Lung (tissue), 12 donors: ENCODE results near the gene GSE1. TPM values are rescaled to one million over a fixed set of nuclear protein-coding genes. Genes with fewer than 3 reads are reported as not detected.

Source experiments
- ATAC-seq: fragments of 200-7000 bp; cut with Tn5 transposase; one replicate; pipeline ENCODE4 v1.9.1; 2020; ENCODE audit warnings: moderate number of reproducible peaks; ENCODE audit not compliant: insufficient read depth, low FRiP score
- DNase-seq, 3 donors: peaks; one replicate each; pipeline ENCODE4 v3.0.0-alpha.2; 2013 to 2017
- H3K27ac ChIP-seq, 2 donors: one replicate each; pipeline ENCODE4 v1.5.1; 2013; ENCODE audit warnings: mild to moderate bottlenecking in 2 of 2, moderate library complexity in 2 of 2, control low read depth in 1 of 2, inconsistent platforms in 1 of 2, low read depth in 1 of 2, low read length in 1 of 2
- H3K27me3 ChIP-seq, 3 donors: one replicate each; pipeline ENCODE4 v1.5.1; 2013; ENCODE audit warnings: low read length in 2 of 3; ENCODE audit not compliant: control insufficient read depth in 3 of 3, insufficient read depth in 3 of 3
- H3K36me3 ChIP-seq, 4 donors: one replicate each; pipeline ENCODE4 v1.5.1; 2013; ENCODE audit warnings: low read length in 4 of 4, mild to moderate bottlenecking in 1 of 4, moderate library complexity in 1 of 4; ENCODE audit not compliant: control insufficient read depth in 4 of 4, insufficient read depth in 4 of 4
- H3K4me1 ChIP-seq, 5 donors: one replicate each; pipeline ENCODE4 v1.5.1; 2013; ENCODE audit warnings: low read length in 5 of 5, mild to moderate bottlenecking in 2 of 5, moderate library complexity in 1 of 5; ENCODE audit not compliant: control insufficient read depth in 5 of 5, insufficient read depth in 5 of 5
- H3K4me3 ChIP-seq: one replicate; pipeline ENCODE4 v1.5.1; 2013; ENCODE audit warnings: mild to moderate bottlenecking, control low read depth, moderate library complexity
- H3K9ac ChIP-seq, 2 donors: one replicate each; pipeline ENCODE4 v1.5.1; 2013; ENCODE audit warnings: low read length in 2 of 2, control low read depth in 1 of 2; ENCODE audit not compliant: insufficient read depth in 1 of 2
- H3K9me3 ChIP-seq, 4 donors: one replicate each; pipeline ENCODE4 v1.5.1; 2013; ENCODE audit warnings: low read length in 3 of 4, mild to moderate bottlenecking in 1 of 4, moderate library complexity in 1 of 4; ENCODE audit not compliant: control insufficient read depth in 4 of 4, insufficient read depth in 3 of 4
- WGBS, 2 donors: extraction: QIAGEN DNeasy Blood & Tissue Kit; methylation state at CpG; one replicate each; pipeline ENCODE4 v1.1.7; 2013; 5-methylcytosine and 5-hydroxymethylcytosine counted together
- polyA plus RNA-seq, 2 donors: library from polyadenylated mRNA; stranded (reverse); fragments of 200-250 nt; gene quantifications; one replicate each; pipeline ENCODE4 v1.2.1, GENCODE V29; 2013
- total RNA-seq, 2 donors: library from RNA; depleted of rRNA in 1 of 2; stranded (reverse); fragments of >200 nt in 1 of 2; gene quantifications; one replicate each; pipeline ENCODE4 v1.2.1, GENCODE V29; 2014 to 2021
- TF ChIP-seq, protein P1 (sequence below): IDR thresholded peaks from 2 replicates; pipeline ENCODE4 v1.5.1; 2012; ENCODE audit warnings: mild to moderate bottlenecking; ENCODE audit errors: control extremely low read depth, extremely low read depth
- donor health status: control.
- donor health status: control.
- donor health status: Bipolar disorder and iron deficiency.
- donor health status: healthy.
- donor health status: DM: yes; HTN: yes; CAD: no.

GSE1 gene
- total and polyA plus RNA-seq, 4 donors: 21.3 to 122 (median 74.7) TPM

GRCh38 chr16:85707528-85708095, 94.5 kb downstream of the GSE1 start:
- H3K4me3 ChIP-seq: no peak overlapping the region
- no peak overlapping the region for H3K27ac ChIP-seq
- peaks cover 0 to 4% (median 0%) of the 10 kb centered on the region in 3 donors for H3K27me3 ChIP-seq
- ATAC-seq: no peak
- peak in 2 of 3 donors; percentile 42 to 49 for DNase-seq
- H3K4me1 ChIP-seq: no peaks in the 10 kb centered on the region
- peaks cover 0 to 5% (median 2%) of the 10 kb centered on the region in 4 donors for H3K36me3 ChIP-seq
- peaks cover 0 to 9% (median 2%) of the 10 kb centered on the region in 4 donors for H3K9me3 ChIP-seq
- WGBS, 2 donors: 69 to 83% methylated on average over 16 of the region's 16 CpGs
- TF ChIP-seq, protein P1, sequence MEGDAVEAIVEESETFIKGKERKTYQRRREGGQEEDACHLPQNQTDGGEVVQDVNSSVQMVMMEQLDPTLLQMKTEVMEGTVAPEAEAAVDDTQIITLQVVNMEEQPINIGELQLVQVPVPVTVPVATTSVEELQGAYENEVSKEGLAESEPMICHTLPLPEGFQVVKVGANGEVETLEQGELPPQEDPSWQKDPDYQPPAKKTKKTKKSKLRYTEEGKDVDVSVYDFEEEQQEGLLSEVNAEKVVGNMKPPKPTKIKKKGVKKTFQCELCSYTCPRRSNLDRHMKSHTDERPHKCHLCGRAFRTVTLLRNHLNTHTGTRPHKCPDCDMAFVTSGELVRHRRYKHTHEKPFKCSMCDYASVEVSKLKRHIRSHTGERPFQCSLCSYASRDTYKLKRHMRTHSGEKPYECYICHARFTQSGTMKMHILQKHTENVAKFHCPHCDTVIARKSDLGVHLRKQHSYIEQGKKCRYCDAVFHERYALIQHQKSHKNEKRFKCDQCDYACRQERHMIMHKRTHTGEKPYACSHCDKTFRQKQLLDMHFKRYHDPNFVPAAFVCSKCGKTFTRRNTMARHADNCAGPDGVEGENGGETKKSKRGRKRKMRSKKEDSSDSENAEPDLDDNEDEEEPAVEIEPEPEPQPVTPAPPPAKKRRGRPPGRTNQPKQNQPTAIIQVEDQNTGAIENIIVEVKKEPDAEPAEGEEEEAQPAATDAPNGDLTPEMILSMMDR: no peak
- H3K9ac ChIP-seq: no peak overlapping the region

- TF ChIP-seq, protein P1: no peak
- peaks cover 0 to 5% (median 2%) of the 10 kb centered on the region in 4 donors for H3K36me3 ChIP-seq
- DNase-seq: no peak
- no peak overlapping the region for H3K27ac ChIP-seq
- 95 to 97% methylated on average over 6 of the region's 6 CpGs for WGBS, 2 donors
- H3K27me3 ChIP-seq: peaks cover 0 to 4% (median 0%) of the 10 kb centered on the region in 3 donors
- H3K9ac ChIP-seq: no peak overlapping the region
- H3K4me1 ChIP-seq: no peaks in the 10 kb centered on the region
- no peak for ATAC-seq
- no peak overlapping the region for H3K4me3 ChIP-seq
- peaks cover 0 to 7% (median 2%) of the 10 kb centered on the region in 4 donors for H3K9me3 ChIP-seq
Observed at GRCh38 chr16:85708338-85708737, 95.2 kb downstream of the GSE1 start.

DNA sequence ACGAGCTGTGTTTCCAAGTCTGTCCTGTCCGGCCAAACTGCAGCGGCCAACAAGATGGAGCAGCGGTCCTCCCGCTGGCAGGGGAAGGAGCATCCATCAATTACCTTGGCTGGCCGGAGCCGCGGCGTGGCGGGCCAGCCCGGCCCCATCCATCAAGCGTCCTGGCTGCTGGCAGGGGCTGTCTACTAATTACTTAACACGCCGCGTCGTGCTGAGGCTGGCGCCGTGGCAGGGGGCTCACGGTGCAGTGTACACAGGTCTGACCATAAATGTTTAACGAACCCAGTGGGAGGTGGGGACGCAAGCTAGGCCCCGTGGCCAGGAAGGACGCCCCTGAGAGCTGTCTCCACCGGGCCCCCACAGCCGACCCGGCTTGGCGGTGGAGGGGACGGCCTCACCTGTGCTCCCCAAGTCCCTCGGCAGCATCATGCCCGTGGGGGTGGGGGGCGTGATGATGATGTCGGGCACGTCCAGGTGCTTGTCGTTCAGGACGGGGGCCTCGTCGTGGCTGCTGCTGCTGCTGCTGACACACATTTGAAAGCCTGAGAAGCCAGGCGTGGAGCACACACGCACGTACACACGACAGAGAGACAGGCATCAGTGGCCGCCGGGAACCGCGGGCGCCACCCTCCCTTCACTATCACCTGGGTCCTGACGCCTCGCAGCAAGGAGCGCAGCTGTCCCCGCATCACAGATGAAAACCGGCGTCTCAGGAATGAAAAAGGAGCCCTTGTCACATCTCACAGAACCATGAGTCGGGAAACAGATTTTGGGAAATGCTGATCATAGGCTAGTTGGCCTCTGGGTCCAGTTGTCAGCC, 96.9 kb downstream of the GSE1 start:
- ATAC-seq (no peak), DNase-seq (no peak)
- Histone ChIP-seq H3K27me3 (peaks cover 0 to 4% (median 0%) of the 10 kb centered on the region in 3 donors), H3K9me3 (peaks cover 0 to 7% (median 2%) of the 10 kb centered on the region in 4 donors), H3K4me3 (no peak overlapping the region), H3K36me3 (peaks cover 0 to 5% (median 2%) of the 10 kb centered on the region in 4 donors), H3K27ac (no peak overlapping the region), H3K4me1 (peaks cover 0 to under 1% (median 0%) of the 10 kb centered on the region in 5 donors), H3K9ac (no peak overlapping the region)
- 78 to 85% methylated on average over 51 to 53 of the region's 53 CpGs for WGBS, 2 donors
- TF ChIP-seq, protein P1: no peak
